Breast epithelium (tissue), 4 donors: ENCODE measurements around the gene IER5. TPM values are rescaled to one million over a fixed set of nuclear protein-coding genes. Genes with fewer than 3 reads are reported as not detected.

Experiments used
- DNase-seq, 2 donors: peaks; one replicate each; pipeline ENCODE4 v3.0.0-alpha.2; 2019; ENCODE audit warnings: low spot score in 2 of 2
- H3K27ac ChIP-seq, 2 donors: fragments of 200-600 bp; sonication (generic) in 1 of 2; one replicate each; pipeline ENCODE4 v1.5.1; 2016 to 2019; ENCODE audit warnings: mild to moderate bottlenecking in 1 of 2
- H3K27me3 ChIP-seq, 2 donors: fragments of 200-600 bp; sonication (generic) in 1 of 2; one replicate each; pipeline versions ENCODE4 v1.5.1 to v1.6.0; 2017 to 2019; ENCODE audit warnings: control low read depth in 1 of 2, mild to moderate bottlenecking in 1 of 2
- H3K36me3 ChIP-seq: fragments of 200-600 bp; one replicate; pipeline ENCODE4 v1.5.1; 2019
- H3K4me1 ChIP-seq, 2 donors: fragments of 200-600 bp; sonication (generic); one replicate each; pipeline ENCODE4 v1.5.1; 2016 to 2019; ENCODE audit warnings: control low read depth in 1 of 2
- H3K4me3 ChIP-seq, 3 donors: fragments of 200-600 bp; sonication (generic); 1 replicate in 2 of 3; 2 replicates in 1 of 3; pipeline ENCODE4 v1.5.1; 2016 to 2019; ENCODE audit warnings: mild to moderate bottlenecking in 3 of 3, moderate library complexity in 2 of 3
- H3K9me3 ChIP-seq, 2 donors: fragments of 200-600 bp; sonication (generic) in 1 of 2; one replicate each; pipeline ENCODE4 v1.5.1; 2016 to 2019; ENCODE audit warnings: control low read depth in 1 of 2
- POLR2A ChIP-seq: fragments of 450-650 bp; IDR thresholded peaks from one replicate; pipeline ENCODE4 v1.6.1; 2016; ENCODE audit warnings: antibody characterized with exemption, mild to moderate bottlenecking, moderate library complexity
- POLR2AphosphoS5 ChIP-seq, 3 donors: sonication (generic); formaldehyde crosslinking; IDR thresholded peaks; one replicate each; pipeline ENCODE4 v1.6.1; 2017; ENCODE audit warnings: antibody characterized with exemption in 3 of 3
- intact Hi-C: fragments of 100-400 bp; cut with DNase I; formaldehyde crosslinking; loops from one replicate; pipeline ENCODE4 v1.15.1; 2023; ENCODE audit warnings: low total_unique reads
- total RNA-seq, 3 donors: library from RNA; depleted of rRNA; stranded (reverse); fragments of >200 nt; gene quantifications; one replicate each; pipeline ENCODE4 v1.1.0, GENCODE V29; 2016
- TF ChIP-seq, protein P1 (sequence below), 3 donors: fragments of 450-650 bp; IDR thresholded peaks; one replicate each; pipeline ENCODE4 v1.5.1; 2016 to 2017; ENCODE audit warnings: antibody characterized with exemption in 3 of 3, mild to moderate bottlenecking in 3 of 3, moderate library complexity in 3 of 3

Gene IER5
- total RNA-seq, 3 donors from 2014 or later, result 6.9 to 19.7 (median 18.1) TPM

GRCh38 chr1:181049378-181049777, 39.1 kb upstream of the IER5 start:
- H3K4me3 ChIP-seq, result no peak overlapping the region
- H3K27ac ChIP-seq, result no peak overlapping the region
- intact Hi-C loops, result no loop called here
- no peaks in the 10 kb centered on the region for H3K4me1 ChIP-seq
- H3K9me3 ChIP-seq, result no peaks in the 10 kb centered on the region
- H3K36me3 ChIP-seq, result no peaks in the 10 kb centered on the region
- H3K27me3 ChIP-seq, result no peaks in the 10 kb centered on the region
- DNase-seq, result no peak
- TF ChIP-seq POLR2AphosphoS5 (IDR thresholded peaks at IDR 0.05), result no peak
- TF ChIP-seq POLR2A, result no peak
- TF ChIP-seq, protein P1, sequence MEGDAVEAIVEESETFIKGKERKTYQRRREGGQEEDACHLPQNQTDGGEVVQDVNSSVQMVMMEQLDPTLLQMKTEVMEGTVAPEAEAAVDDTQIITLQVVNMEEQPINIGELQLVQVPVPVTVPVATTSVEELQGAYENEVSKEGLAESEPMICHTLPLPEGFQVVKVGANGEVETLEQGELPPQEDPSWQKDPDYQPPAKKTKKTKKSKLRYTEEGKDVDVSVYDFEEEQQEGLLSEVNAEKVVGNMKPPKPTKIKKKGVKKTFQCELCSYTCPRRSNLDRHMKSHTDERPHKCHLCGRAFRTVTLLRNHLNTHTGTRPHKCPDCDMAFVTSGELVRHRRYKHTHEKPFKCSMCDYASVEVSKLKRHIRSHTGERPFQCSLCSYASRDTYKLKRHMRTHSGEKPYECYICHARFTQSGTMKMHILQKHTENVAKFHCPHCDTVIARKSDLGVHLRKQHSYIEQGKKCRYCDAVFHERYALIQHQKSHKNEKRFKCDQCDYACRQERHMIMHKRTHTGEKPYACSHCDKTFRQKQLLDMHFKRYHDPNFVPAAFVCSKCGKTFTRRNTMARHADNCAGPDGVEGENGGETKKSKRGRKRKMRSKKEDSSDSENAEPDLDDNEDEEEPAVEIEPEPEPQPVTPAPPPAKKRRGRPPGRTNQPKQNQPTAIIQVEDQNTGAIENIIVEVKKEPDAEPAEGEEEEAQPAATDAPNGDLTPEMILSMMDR (IDR thresholded peaks at IDR 0.05), result no peak

DNA sequence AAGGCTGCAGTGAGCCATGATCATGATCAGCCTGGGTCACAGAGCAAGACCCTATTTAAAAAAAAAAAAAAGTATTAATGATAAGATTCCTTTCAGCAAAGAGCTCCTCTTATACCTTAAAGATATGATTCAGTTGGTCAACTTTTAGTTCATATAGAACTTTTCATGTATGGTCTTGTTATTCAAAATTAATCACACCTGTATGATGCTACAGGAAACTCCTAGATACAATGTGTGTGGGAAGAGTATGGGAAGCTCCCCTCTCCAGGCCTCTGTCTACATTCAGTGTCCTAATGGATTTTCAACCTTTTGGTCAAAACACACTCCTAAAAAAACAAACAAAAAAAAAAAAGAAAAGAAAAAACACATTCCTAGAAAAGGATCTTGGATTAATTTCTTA, 37.6 kb upstream of the IER5 start:
- no peaks in the 10 kb centered on the region for H3K9me3 ChIP-seq
- H3K4me3 ChIP-seq, result no peak overlapping the region
- H3K36me3 ChIP-seq, result no peaks in the 10 kb centered on the region
- H3K27me3 ChIP-seq, result no peaks in the 10 kb centered on the region
- TF ChIP-seq POLR2AphosphoS5 (IDR thresholded peaks at IDR 0.05) (no peak), POLR2A (no peak)
- TF ChIP-seq, protein P1 (IDR thresholded peaks at IDR 0.05), result no peak
- no peak for DNase-seq
- intact Hi-C loops, result loop anchor here (5.0 kb wide), 1 partner anchor 419 kb away; the partner anchor contains the start of gene XPR1
- H3K4me1 ChIP-seq, result no peaks in the 10 kb centered on the region
- no peak overlapping the region for H3K27ac ChIP-seq

GRCh38 chr1:181056560-181056959, 31.9 kb upstream of the IER5 start:
- no peaks in the 10 kb centered on the region for H3K27me3 ChIP-seq
- no peak for DNase-seq

DNA sequence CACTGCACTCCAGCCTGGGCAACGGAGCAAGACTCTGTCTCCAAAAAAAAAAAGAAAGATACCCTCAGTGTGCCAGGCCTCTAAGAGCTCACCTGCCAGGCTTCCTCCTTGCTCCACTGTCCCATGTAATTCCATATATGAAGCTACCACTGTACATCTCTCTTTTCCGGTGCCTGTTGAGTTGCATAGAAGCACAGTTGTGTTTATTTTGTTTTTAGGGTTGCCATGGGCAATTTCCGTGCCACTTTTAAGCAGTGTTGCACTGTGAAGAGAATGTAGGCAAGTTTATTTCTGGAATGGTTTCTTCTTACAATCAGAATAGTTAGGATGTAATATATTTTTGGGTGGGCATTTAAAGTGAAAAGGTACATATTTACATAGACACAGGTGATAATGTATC, 31.4 kb upstream of the IER5 start:
- intact Hi-C loops, result no loop called here
- no peaks in the 10 kb centered on the region for H3K27me3 ChIP-seq
- H3K9me3 ChIP-seq, result no peaks in the 10 kb centered on the region
- TF ChIP-seq POLR2A (no peak), POLR2AphosphoS5 (IDR thresholded peaks at IDR 0.05) (no peak)
- TF ChIP-seq, protein P1 (IDR thresholded peaks at IDR 0.05), result no peak
- no peak overlapping the region for H3K4me3 ChIP-seq
- H3K27ac ChIP-seq, result no peak overlapping the region
- no peaks in the 10 kb centered on the region for H3K36me3 ChIP-seq
- no peaks in the 10 kb centered on the region for H3K4me1 ChIP-seq
- no peak for DNase-seq

More at GRCh38 chr1:181056560-181056959, 31.9 kb upstream of the IER5 start:
- H3K27ac ChIP-seq, result no peak overlapping the region
- H3K4me3 ChIP-seq, result no peak overlapping the region
- H3K36me3 ChIP-seq, result no peaks in the 10 kb centered on the region
- H3K9me3 ChIP-seq, result no peaks in the 10 kb centered on the region
- TF ChIP-seq, protein P1 (IDR thresholded peaks at IDR 0.05), result no peak
- TF ChIP-seq POLR2A, result no peak
- TF ChIP-seq POLR2AphosphoS5 (IDR thresholded peaks at IDR 0.05), result no peak
- intact Hi-C loops, result no loop called here
- H3K4me1 ChIP-seq, result no peaks in the 10 kb centered on the region

DNA sequence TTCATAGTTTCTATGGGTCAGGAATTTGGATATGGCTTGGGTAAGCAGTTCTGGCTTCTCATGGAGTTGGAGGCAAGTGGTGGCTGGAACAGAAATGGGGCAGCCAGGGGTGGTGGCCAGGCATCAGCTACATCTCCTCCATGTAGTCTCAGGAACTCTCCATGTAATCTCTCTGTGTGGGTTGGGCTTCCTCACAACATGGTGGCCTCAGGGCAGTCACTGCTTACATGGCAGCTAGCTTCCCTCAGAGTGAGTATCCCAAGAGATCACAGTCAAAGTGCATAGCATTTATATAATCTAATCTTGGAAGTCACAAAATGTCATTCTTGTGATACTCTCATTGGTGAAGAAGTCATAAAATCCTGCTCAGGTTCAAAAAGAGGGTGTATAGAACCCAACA, 29.1 kb upstream of the IER5 start:
- TF ChIP-seq, protein P1 (IDR thresholded peaks at IDR 0.05), result no peak
- TF ChIP-seq POLR2AphosphoS5 (IDR thresholded peaks at IDR 0.05) (no peak), POLR2A (no peak)
- H3K27ac ChIP-seq, result no peak overlapping the region
- H3K27me3 ChIP-seq, result no peaks in the 10 kb centered on the region
- no peaks in the 10 kb centered on the region for H3K4me1 ChIP-seq
- H3K9me3 ChIP-seq, result no peaks in the 10 kb centered on the region
- H3K36me3 ChIP-seq, result no peaks in the 10 kb centered on the region
- no peak overlapping the region for H3K4me3 ChIP-seq
- no peak for DNase-seq
- intact Hi-C loops, result no loop called here
